Measurements from ENCODE around the gene AMIGO3.

The AMIGO3 gene

DNA sequence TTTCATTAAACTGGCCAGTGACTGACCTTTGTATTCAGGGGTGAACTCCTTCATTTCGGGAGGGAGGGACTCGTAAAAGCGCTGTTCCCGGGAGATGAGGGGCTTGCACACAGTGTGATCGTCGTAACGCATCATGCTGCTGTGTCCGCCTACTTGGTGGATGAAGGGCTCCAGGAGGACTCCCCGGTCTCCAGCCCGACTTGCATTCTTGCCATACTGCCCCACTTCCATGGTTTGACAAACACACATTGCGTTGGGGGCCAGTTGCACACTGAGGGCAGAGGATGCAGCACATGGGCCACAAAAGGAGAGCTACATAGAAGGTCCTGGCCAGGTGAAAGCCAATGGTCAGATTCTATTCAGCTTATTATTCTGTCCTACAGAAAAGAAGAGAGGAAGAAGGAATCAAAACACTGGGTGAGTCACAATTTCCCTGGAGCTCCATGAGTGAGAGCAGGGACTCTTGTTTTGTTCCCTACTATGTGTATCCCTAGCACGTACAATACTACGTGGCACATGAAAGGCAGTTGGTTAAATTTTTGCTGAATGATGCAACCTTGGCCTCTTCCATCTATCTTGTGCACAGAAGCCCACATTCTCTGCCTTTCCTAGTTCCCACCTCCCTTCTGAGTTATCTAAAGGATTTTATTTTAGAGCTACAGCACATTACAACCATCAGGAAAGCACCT, 28.5 kb upstream of the AMIGO3 start:
- Histone ChIP-seq H3K27ac (ENCODE audit: low read length) (no peak overlapping the region), H3K9ac (ENCODE audit: low read length in 2 of 2) (no peak overlapping the region), H3K27me3 (ENCODE audit: control insufficient read depth in 1 of 2, insufficient read depth in 2 of 2, low read length in 2 of 2) (no peaks in the 10 kb centered on the region), H3K4me1 (ENCODE audit: control insufficient read depth, insufficient read depth, low read length) (peaks cover 5% of the 10 kb centered on the region), H3K4me3 (ENCODE audit: low read length in 2 of 2) (no peak overlapping the region), H3K36me3 (ENCODE audit: control insufficient read depth in 2 of 2, insufficient read depth in 2 of 2, low read length in 2 of 2) (peaks cover 8% of the 10 kb centered on the region in 2 donors), H3K9me3 (ENCODE audit: control insufficient read depth in 2 of 2, low read length in 2 of 2) (no peaks in the 10 kb centered on the region)

DNA sequence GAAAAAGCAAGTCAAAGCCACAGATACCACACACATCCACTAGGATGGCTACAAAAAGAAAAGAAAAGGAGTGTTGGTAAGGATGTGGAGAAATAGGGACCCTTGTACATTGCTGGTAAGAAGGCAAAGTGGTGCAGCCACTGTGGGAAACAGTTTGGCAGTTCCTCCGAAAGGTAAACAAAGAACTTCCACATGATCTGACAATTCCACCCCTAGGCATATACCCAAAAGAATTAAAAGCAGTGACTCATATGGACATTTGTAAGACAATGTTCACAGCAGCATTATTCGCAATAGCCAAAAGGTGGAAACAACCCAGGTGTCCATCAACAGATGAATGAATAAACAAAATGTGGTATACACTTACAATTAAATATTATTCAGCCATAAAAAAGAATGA, 26.5 kb upstream of the AMIGO3 start:
- Histone ChIP-seq H3K9me3 (ENCODE audit: control insufficient read depth in 2 of 2, low read length in 2 of 2) (no peaks in the 10 kb centered on the region), H3K9ac (ENCODE audit: low read length in 2 of 2) (no peak overlapping the region), H3K36me3 (ENCODE audit: control insufficient read depth in 2 of 2, insufficient read depth in 2 of 2, low read length in 2 of 2) (peaks cover 8 to 10% of the 10 kb centered on the region in 2 donors), H3K4me3 (ENCODE audit: low read length in 2 of 2) (no peak overlapping the region), H3K27me3 (ENCODE audit: control insufficient read depth in 1 of 2, insufficient read depth in 2 of 2, low read length in 2 of 2) (no peaks in the 10 kb centered on the region), H3K27ac (ENCODE audit: low read length) (no peak overlapping the region), H3K4me1 (ENCODE audit: control insufficient read depth, insufficient read depth, low read length) (peaks cover 5% of the 10 kb centered on the region)

DNA sequence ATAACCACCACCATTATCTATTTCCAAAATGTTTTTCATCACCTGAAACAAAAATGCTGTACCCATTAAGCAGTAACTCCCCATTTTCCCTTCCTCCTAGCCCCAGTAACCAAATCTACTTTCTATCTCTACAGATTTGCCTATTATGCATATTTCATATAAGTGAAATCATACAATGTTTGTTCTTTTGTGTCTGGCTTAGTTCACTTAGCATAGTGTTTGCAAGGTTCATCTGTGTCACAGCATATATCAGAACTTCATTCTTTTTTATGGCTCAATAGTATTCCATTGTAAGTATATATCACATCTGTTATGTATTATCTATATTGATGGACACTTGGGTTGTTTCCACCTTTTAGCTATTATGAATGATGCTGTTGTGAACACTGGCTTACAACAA, 20.9 kb upstream of the AMIGO3 start:
- no peaks in the 10 kb centered on the region for H3K4me1 ChIP-seq (ENCODE audit: control insufficient read depth, insufficient read depth, low read length)
- H3K27ac ChIP-seq (ENCODE audit: low read length) = no peak overlapping the region
- peaks cover 14 to 23% of the 10 kb centered on the region in 2 donors for H3K36me3 ChIP-seq (ENCODE audit: control insufficient read depth in 2 of 2, insufficient read depth in 2 of 2, low read length in 2 of 2)
- H3K27me3 ChIP-seq (ENCODE audit: control insufficient read depth in 1 of 2, insufficient read depth in 2 of 2, low read length in 2 of 2) = no peaks in the 10 kb centered on the region
- H3K4me3 ChIP-seq (ENCODE audit: low read length in 2 of 2) = no peak overlapping the region
- no peak overlapping the region for H3K9ac ChIP-seq (ENCODE audit: low read length in 2 of 2)
- H3K9me3 ChIP-seq (ENCODE audit: control insufficient read depth in 2 of 2, low read length in 2 of 2) = no peaks in the 10 kb centered on the region

DNA sequence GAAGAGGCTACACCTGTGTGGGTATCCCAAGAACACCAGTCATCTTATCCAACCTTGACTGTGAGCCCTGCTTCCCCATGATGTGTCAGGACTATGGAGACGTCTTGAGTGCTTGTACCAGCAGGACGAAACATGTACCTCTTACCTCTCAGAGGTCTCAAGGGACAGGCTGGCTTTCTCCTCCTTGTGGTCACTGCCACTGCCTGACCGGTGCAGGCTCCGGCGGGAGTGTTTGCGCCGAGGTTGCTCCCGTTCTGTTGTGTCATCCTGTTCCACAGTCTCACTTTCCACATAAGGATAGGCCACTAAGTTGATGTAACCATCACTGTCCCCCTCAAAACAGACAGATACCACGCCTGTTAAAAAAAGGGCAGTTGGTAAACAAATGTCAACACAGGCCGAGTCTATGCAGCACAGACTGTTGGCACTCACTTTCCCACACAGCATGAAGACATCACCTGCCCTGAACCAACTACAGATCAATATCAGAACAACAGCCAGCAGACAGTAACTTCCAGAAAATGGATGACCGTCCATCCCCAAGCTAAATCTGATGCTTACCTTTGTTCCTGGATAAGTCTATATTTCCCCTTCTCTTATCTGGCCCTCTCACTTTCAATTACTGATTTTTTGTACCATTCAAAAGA, 18.7 kb upstream of the AMIGO3 start:
- Histone ChIP-seq H3K9me3 (ENCODE audit: control insufficient read depth in 2 of 2, low read length in 2 of 2) (no peaks in the 10 kb centered on the region), H3K27ac (ENCODE audit: low read length) (no peak overlapping the region), H3K27me3 (ENCODE audit: control insufficient read depth in 1 of 2, insufficient read depth in 2 of 2, low read length in 2 of 2) (no peaks in the 10 kb centered on the region), H3K9ac (ENCODE audit: low read length in 2 of 2) (no peak overlapping the region), H3K36me3 (ENCODE audit: control insufficient read depth in 2 of 2, insufficient read depth in 2 of 2, low read length in 2 of 2) (peaks cover 19 to 36% of the 10 kb centered on the region in 2 donors), H3K4me3 (ENCODE audit: low read length in 2 of 2) (no peak overlapping the region), H3K4me1 (ENCODE audit: control insufficient read depth, insufficient read depth, low read length) (no peaks in the 10 kb centered on the region)

DNA sequence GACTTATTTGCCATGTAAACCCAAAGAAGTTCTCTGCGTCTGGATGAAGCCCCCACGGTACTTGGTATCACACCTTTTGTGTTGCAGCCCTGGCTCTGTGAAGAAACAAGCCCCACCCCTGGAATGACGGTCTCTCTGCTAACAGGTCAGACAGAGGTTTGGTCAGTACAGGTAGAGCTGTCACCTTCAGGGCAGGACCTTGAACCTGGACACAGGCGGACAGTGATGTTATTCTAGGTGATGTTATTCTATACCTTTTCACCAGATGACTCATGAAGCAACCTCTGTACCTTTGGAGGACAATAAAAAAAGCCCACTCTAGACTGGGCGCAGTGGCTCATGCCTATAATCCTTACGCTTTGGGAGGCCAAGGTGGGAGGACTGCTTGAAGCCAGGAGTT, 15.3 kb upstream of the AMIGO3 start:
- Histone ChIP-seq H3K4me3 (ENCODE audit: low read length in 2 of 2) (no peak overlapping the region), H3K4me1 (ENCODE audit: control insufficient read depth, insufficient read depth, low read length) (no peaks in the 10 kb centered on the region), H3K9me3 (ENCODE audit: control insufficient read depth in 2 of 2, low read length in 2 of 2) (no peaks in the 10 kb centered on the region), H3K9ac (ENCODE audit: low read length in 2 of 2) (no peak overlapping the region), H3K27ac (ENCODE audit: low read length) (no peak overlapping the region), H3K27me3 (ENCODE audit: control insufficient read depth in 1 of 2, insufficient read depth in 2 of 2, low read length in 2 of 2) (no peaks in the 10 kb centered on the region), H3K36me3 (ENCODE audit: control insufficient read depth in 2 of 2, insufficient read depth in 2 of 2, low read length in 2 of 2) (peaks cover 37 to 48% of the 10 kb centered on the region in 2 donors)

DNA sequence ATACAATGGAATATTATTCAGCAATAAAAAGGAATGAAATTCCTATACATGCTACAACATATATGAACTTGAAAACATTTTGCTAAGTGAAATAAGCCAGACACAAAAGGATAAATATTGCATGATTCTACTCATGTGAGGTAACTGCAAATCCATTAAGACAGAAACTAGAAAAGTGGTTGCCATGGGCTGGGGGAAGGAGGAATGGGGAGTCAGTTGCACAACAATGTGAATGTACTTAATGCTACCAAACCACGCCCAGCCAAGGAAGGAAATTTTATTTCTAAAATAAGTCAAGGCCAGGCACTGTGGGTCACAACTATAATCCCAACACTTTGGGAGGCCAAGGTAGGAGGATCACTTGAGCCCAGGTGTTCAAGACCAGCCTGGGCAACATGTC, 14.1 kb upstream of the AMIGO3 start:
- H3K36me3 ChIP-seq (ENCODE audit: control insufficient read depth in 2 of 2, insufficient read depth in 2 of 2, low read length in 2 of 2) = peaks cover 37 to 48% of the 10 kb centered on the region in 2 donors
- no peaks in the 10 kb centered on the region for H3K4me1 ChIP-seq (ENCODE audit: control insufficient read depth, insufficient read depth, low read length)
- no peaks in the 10 kb centered on the region for H3K9me3 ChIP-seq (ENCODE audit: control insufficient read depth in 2 of 2, low read length in 2 of 2)
- H3K9ac ChIP-seq (ENCODE audit: low read length in 2 of 2) = no peak overlapping the region
- no peak overlapping the region for H3K4me3 ChIP-seq (ENCODE audit: low read length in 2 of 2)
- no peak overlapping the region for H3K27ac ChIP-seq (ENCODE audit: low read length)
- no peaks in the 10 kb centered on the region for H3K27me3 ChIP-seq (ENCODE audit: control insufficient read depth in 1 of 2, insufficient read depth in 2 of 2, low read length in 2 of 2)

DNA sequence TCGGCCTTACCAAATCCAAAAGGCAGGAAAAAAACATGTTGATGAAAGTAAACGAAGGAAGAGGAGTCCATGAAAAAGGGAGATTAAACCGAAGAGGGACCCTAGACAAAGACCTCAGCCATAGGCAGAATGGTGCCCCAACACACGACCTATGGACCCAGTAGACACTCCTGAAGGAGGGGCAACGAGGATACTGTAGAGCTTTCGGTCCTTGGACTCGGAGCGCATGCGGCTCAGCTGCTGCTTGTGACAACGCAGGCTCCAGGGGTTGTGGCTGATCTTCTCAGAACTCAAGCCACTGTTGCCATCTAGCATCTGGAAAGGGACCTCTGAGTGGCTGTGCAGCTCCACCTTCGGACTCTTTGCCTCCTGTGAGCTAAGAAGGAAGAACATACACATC, 13.1 kb upstream of the AMIGO3 start:
- Histone ChIP-seq H3K4me3 (ENCODE audit: low read length in 2 of 2) (no peak overlapping the region), H3K9ac (ENCODE audit: low read length in 2 of 2) (no peak overlapping the region), H3K36me3 (ENCODE audit: control insufficient read depth in 2 of 2, insufficient read depth in 2 of 2, low read length in 2 of 2) (peaks cover 34 to 46% of the 10 kb centered on the region in 2 donors), H3K4me1 (ENCODE audit: control insufficient read depth, insufficient read depth, low read length) (no peaks in the 10 kb centered on the region), H3K27me3 (ENCODE audit: control insufficient read depth in 1 of 2, insufficient read depth in 2 of 2, low read length in 2 of 2) (no peaks in the 10 kb centered on the region), H3K9me3 (ENCODE audit: control insufficient read depth in 2 of 2, low read length in 2 of 2) (no peaks in the 10 kb centered on the region), H3K27ac (ENCODE audit: low read length) (no peak overlapping the region)

DNA sequence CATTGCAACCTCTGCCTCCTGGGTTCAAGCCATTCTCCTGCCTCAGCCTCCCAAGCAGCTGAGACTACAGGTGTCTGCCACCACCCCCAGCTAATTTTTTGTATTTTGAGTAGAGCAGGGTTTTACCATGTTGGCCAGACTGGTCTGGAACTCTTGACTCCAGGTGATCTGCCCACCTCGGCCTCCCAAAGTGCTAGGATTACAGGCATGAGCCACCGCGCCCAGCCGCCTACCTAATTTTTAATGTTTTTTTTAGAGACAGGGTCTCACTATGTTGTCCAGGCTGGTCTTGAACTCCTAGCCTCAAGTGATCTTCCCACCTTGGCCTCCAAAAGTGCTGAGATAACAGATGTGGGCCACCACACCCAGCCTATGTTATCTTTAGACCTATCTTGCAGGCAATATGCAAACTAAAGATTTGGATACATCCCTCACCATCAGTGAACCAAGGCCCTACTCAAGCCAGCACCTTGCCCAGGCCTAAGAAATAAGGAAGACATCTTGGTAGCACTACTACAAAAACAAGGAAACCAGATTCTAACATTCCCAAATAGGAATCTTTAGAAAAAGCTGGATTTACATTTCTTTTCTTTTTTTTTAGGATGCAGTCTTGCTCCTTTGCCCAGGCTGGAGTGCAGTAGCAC, 10.6 kb upstream of the AMIGO3 start:
- H3K4me3 ChIP-seq (ENCODE audit: low read length in 2 of 2) = no peak overlapping the region
- H3K27me3 ChIP-seq (ENCODE audit: control insufficient read depth in 1 of 2, insufficient read depth in 2 of 2, low read length in 2 of 2) = no peaks in the 10 kb centered on the region
- no peak overlapping the region for H3K27ac ChIP-seq (ENCODE audit: low read length)
- H3K36me3 ChIP-seq (ENCODE audit: control insufficient read depth in 2 of 2, insufficient read depth in 2 of 2, low read length in 2 of 2) = peaks cover 38 to 46% of the 10 kb centered on the region in 2 donors
- no peak overlapping the region for H3K9ac ChIP-seq (ENCODE audit: low read length in 2 of 2)
- peaks cover under 1% of the 10 kb centered on the region for H3K4me1 ChIP-seq (ENCODE audit: control insufficient read depth, insufficient read depth, low read length)
- no peaks in the 10 kb centered on the region for H3K9me3 ChIP-seq (ENCODE audit: control insufficient read depth in 2 of 2, low read length in 2 of 2)

DNA sequence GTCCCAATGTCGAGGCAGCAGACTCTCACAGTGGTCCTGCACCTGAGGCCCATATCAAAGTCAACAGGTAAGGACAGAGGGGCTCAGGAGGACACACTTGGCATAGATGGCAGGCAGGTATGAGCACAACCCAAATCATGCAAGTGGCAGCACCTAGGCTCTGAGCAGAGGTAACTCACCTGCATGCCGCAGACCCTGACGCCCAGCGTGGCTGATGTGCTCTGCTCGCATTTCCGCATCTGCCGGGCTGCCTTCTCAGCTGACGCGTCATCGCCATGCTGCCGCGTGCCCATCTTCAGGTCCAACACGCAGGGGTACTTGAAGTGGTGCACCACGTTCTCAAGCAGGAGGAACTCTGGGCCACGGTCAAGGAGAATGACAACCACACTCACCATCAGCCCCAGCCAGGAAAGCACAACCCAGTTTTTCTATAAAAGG, 8.5 kb upstream of the AMIGO3 start:
- Histone ChIP-seq H3K36me3 (ENCODE audit: control insufficient read depth in 2 of 2, insufficient read depth in 2 of 2, low read length in 2 of 2) (peaks cover 29 to 39% of the 10 kb centered on the region in 2 donors), H3K9ac (ENCODE audit: low read length in 2 of 2) (no peak overlapping the region), H3K27me3 (ENCODE audit: control insufficient read depth in 1 of 2, insufficient read depth in 2 of 2, low read length in 2 of 2) (no peaks in the 10 kb centered on the region), H3K27ac (ENCODE audit: low read length) (no peak overlapping the region), H3K9me3 (ENCODE audit: control insufficient read depth in 2 of 2, low read length in 2 of 2) (no peaks in the 10 kb centered on the region), H3K4me3 (ENCODE audit: low read length in 2 of 2) (no peak overlapping the region), H3K4me1 (ENCODE audit: control insufficient read depth, insufficient read depth, low read length) (peaks cover 19% of the 10 kb centered on the region)

DNA sequence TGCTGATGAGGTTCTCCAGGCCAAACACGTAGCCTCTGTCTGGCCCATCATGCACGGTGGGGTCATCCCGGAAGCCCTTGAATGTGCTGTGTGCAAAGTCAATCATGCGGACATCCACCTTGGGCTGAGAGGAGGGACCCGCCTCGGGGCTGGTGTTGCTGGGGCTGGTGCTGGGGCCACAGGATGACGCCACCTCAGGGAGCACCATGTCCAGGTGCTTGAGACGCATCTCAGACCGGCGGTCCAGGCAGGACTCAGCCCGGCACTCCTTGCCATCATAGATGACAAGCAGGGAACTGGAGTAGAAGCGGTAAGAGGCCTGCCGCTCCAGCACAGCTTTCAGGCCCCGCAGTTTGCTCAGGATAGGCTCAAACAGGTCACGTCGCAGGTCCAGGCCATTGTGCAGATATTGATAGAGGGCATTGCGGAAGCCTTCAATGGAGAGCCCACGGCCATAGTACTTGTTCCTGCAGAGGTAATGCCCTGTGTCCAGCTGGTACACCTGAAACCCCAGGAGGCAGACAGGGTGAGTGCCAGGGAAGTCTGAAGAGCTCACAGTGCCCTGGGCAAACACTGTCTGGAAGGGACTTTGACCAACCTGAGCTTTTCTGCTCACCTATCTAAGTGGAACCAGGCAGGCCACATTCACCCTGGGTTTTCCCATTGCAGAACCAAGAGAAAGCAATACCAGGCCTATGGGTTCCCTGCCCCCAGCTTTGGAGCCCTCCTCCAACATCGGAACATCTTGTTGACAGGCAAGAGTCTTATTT, 7.9 kb upstream of the AMIGO3 start:
- H3K27me3 ChIP-seq (ENCODE audit: control insufficient read depth in 1 of 2, insufficient read depth in 2 of 2, low read length in 2 of 2) = no peaks in the 10 kb centered on the region
- H3K9ac ChIP-seq (ENCODE audit: low read length in 2 of 2) = no peak overlapping the region
- H3K4me1 ChIP-seq (ENCODE audit: control insufficient read depth, insufficient read depth, low read length) = peaks cover 25% of the 10 kb centered on the region
- no peak overlapping the region for H3K27ac ChIP-seq (ENCODE audit: low read length)
- no peaks in the 10 kb centered on the region for H3K9me3 ChIP-seq (ENCODE audit: control insufficient read depth in 2 of 2, low read length in 2 of 2)
- peaks cover 23 to 33% of the 10 kb centered on the region in 2 donors for H3K36me3 ChIP-seq (ENCODE audit: control insufficient read depth in 2 of 2, insufficient read depth in 2 of 2, low read length in 2 of 2)
- H3K4me3 ChIP-seq (ENCODE audit: low read length in 2 of 2) = no peak overlapping the region

Measured in stomach smooth muscle (tissue), 2 donors.